Pons (tissue), 1 donor: ENCODE results near the gene SUGP2.

ENCODE experiments used
- DNase-seq: peaks from one replicate; pipeline ENCODE4 v3.0.0-alpha.2; 2016; ENCODE audit warnings: low spot score

SUGP2 gene

GRCh38 chr19:19033426-19034203, at the start of gene SUGP2, which contains the start of gene ARMC6:
SUGP2 (minus strand) TSS chr19:19033517; CDS start chr19:19031071, 2,446 bp downstream.
ARMC6 (plus strand) TSS chr19:19033603; CDS start chr19:19034210, 607 bp downstream.
- DNase-seq: peak; percentile 82

GRCh38 chr19:19081642-19082151, 48.4 kb upstream of the SUGP2 start:
- no peak for DNase-seq

- no peak for DNase-seq
These were observed 46.3 kb upstream of the SUGP2 start for GRCh38 chr19:19079571-19079970.

GRCh38 chr19:19078801-19079200, 45.5 kb upstream of the SUGP2 start:
- DNase-seq: no peak

- no peak for DNase-seq
These were observed 43.8 kb upstream of the SUGP2 start for GRCh38 chr19:19077103-19077502.

GRCh38 chr19:19076476-19076875, 43.2 kb upstream of the SUGP2 start:
- no peak for DNase-seq

GRCh38 chr19:19075126-19075525, 41.8 kb upstream of the SUGP2 start:
- DNase-seq: no peak

GRCh38 chr19:19074196-19074882, 41.0 kb upstream of the SUGP2 start:
- DNase-seq: no peak

- DNase-seq: no peak
These were observed 38.6 kb upstream of the SUGP2 start for GRCh38 chr19:19071897-19072296.

GRCh38 chr19:19068659-19069654, 35.6 kb upstream of the SUGP2 start:
- DNase-seq: peak; percentile 12

- no peak for DNase-seq
These were observed 34.2 kb upstream of the SUGP2 start for GRCh38 chr19:19067276-19068072.

GRCh38 chr19:19064811-19065745, 31.8 kb upstream of the SUGP2 start:
- DNase-seq: no peak

GRCh38 chr19:19064098-19064722, 30.9 kb upstream of the SUGP2 start:
- no peak for DNase-seq

GRCh38 chr19:19063183-19064097, 30.1 kb upstream of the SUGP2 start, which contains the start of gene SLC25A42:
SLC25A42 (plus strand) TSS chr19:19063994; CDS start chr19:19096125, 32,131 bp downstream.
- DNase-seq: peak; percentile 100

- peak; percentile 22 for DNase-seq
These were observed 29.3 kb upstream of the SUGP2 start for GRCh38 chr19:19062454-19063182.

GRCh38 chr19:19061506-19061905, 28.2 kb upstream of the SUGP2 start:
- peak; percentile 5 for DNase-seq

- DNase-seq: no peak
These were observed 26.7 kb upstream of the SUGP2 start for GRCh38 chr19:19059837-19060611.
